Endothelial cell of umbilical vein (primary cell): ENCODE measurements around the gene LRRK1. TPM values are rescaled to one million over a fixed set of nuclear protein-coding genes. Genes with fewer than 3 reads are reported as not detected.

Experiments
- BruUV-seq: library from RNA; stranded (reverse); fragments of 400-500 nt; replicated peaks from 2 replicates; lab custom pipeline; 2021; lab: Mats Ljungman, UMichigan
- CTCF ChIA-PET: fragments of 300-600, 350-600 bp; sonication (Branson Sonifier 250); formaldehyde crosslinking; loops from one replicate; lab custom pipeline; 2021; ENCODE audit warnings: antibody characterized with exemption, inconsistent platforms; lab: Charles Lee
- POLR2A ChIA-PET: fragments of 300-600, 350-600 bp; sonication (Branson Sonifier 250); formaldehyde crosslinking; loops from one replicate; lab custom pipeline; 2021; ENCODE audit warnings: antibody characterized with exemption, inconsistent platforms; lab: Charles Lee
- DNase-seq: peaks from one replicate; pipeline ENCODE4 v3.0.0-alpha.2; 2011; ENCODE audit warnings: low read depth, low spot score
- FAIRE-seq: peaks from 2 replicates; lab custom pipeline; 2011; peaks lifted over from hg19 to GRCh38; lab: Jason Lieb, UNC
- H2AFZ ChIP-seq: 2 replicates; pipeline ENCODE4 v1.6.0; 2012; ENCODE audit warnings: low read depth, low read length, control low read depth, inconsistent platforms
- H3K27ac ChIP-seq: 2 replicates; pipeline ENCODE4 v1.5.1; 2011; ENCODE audit warnings: low read depth, mild to moderate bottlenecking, control low read depth, low read length, moderate library complexity; ENCODE audit not compliant: insufficient read depth
- H3K27me3 ChIP-seq, 2 experiments: 2 replicates each; pipeline versions ENCODE4 v1.6.0 to v1.6.1; 2011; ENCODE audit warnings: low read length in 2 of 2, mixed read lengths in 1 of 2; ENCODE audit not compliant: control insufficient read depth in 2 of 2, insufficient read depth in 2 of 2
- H3K36me3 ChIP-seq, 2 experiments: 2 replicates in 1 of 2; 3 replicates in 1 of 2; pipeline ENCODE4 v1.5.1; 2011; ENCODE audit warnings: low read length in 2 of 2, mild to moderate bottlenecking in 1 of 2, moderate library complexity in 1 of 2; ENCODE audit not compliant: control insufficient read depth in 2 of 2, insufficient read depth in 2 of 2; ENCODE audit errors: extremely low read depth in 1 of 2
- H3K4me1 ChIP-seq: 3 replicates; pipeline ENCODE4 v1.5.1; 2011; ENCODE audit warnings: mild to moderate bottlenecking, low read length; ENCODE audit not compliant: control insufficient read depth, insufficient read depth; ENCODE audit errors: extremely low read depth
- H3K4me2 ChIP-seq: 2 replicates; pipeline ENCODE4 v1.6.1; 2011; ENCODE audit warnings: low read length, control low read depth, mixed read lengths; ENCODE audit not compliant: insufficient read depth
- H3K4me3 ChIP-seq, 3 experiments: fragments of 200-600 bp in 1 of 3; sonication (generic), shearing (Covaris generic) in 1 of 3; replicated peaks in 1 of 3; 2 replicates each; pipeline ENCODE4 v1.5.1; 2011 to 2016; ENCODE audit warnings: control low read depth in 3 of 3, low read length in 3 of 3, mild to moderate bottlenecking in 2 of 3, inconsistent platforms in 1 of 3, low read depth in 1 of 3, moderate library complexity in 1 of 3; ENCODE audit not compliant: insufficient read depth in 1 of 3
- H3K79me2 ChIP-seq: 2 replicates; pipeline ENCODE4 v1.6.0; 2012; ENCODE audit warnings: low read length, inconsistent platforms; ENCODE audit not compliant: control insufficient read depth, insufficient read depth
- H3K9ac ChIP-seq: replicated peaks from 2 replicates; pipeline ENCODE3; 2011; ENCODE audit warnings: low read length, control low read depth; ENCODE audit not compliant: insufficient read depth; ENCODE audit errors: extremely low read depth
- H3K9me1 ChIP-seq: replicated peaks from 3 replicates; pipeline ENCODE4 v1.6.0; 2011; ENCODE audit warnings: mild to moderate bottlenecking, low read length; ENCODE audit not compliant: control insufficient read depth, insufficient read depth; ENCODE audit errors: extremely low read depth
- H3K9me3 ChIP-seq: replicated peaks from 2 replicates; pipeline ENCODE4 v1.5.1; 2012; ENCODE audit warnings: low read length, inconsistent platforms; ENCODE audit not compliant: control insufficient read depth, insufficient read depth
- H4K20me1 ChIP-seq: replicated peaks from 2 replicates; pipeline ENCODE3; 2011; ENCODE audit warnings: mild to moderate bottlenecking, low read length; ENCODE audit not compliant: control insufficient read depth, insufficient read depth; ENCODE audit errors: extremely low read depth
- CTCF ChIP-seq, 2 donors: IDR thresholded peaks; 1 replicate in 1 of 2; 2 replicates in 1 of 2; pipeline ENCODE4 v1.5.1; 2011; ENCODE audit warnings: low read length in 2 of 2, mild to moderate bottlenecking in 2 of 2, moderate library complexity in 2 of 2, control low read depth in 1 of 2, inconsistent platforms in 1 of 2, low read depth in 1 of 2; ENCODE audit not compliant: insufficient read depth in 1 of 2; ENCODE audit errors: extremely low read depth in 1 of 2
- EZH2 ChIP-seq: IDR thresholded peaks from 2 replicates; pipeline ENCODE4 v1.6.1; 2012; ENCODE audit warnings: borderline replicate concordance, low read depth, mild to moderate bottlenecking, moderate library complexity, low read length, inconsistent platforms; ENCODE audit not compliant: severe bottlenecking
- FOS ChIP-seq: IDR thresholded peaks from 2 replicates; pipeline ENCODE4 v1.6.1; 2011; ENCODE audit warnings: mild to moderate bottlenecking, low read length, moderate library complexity, borderline replicate concordance; ENCODE audit not compliant: insufficient read depth
- GATA2 ChIP-seq: IDR thresholded peaks from 2 replicates; pipeline ENCODE4 v1.7.0; 2011; ENCODE audit warnings: low read depth, mild to moderate bottlenecking, moderate library complexity, mixed read lengths, low read length; ENCODE audit not compliant: insufficient read length, insufficient read depth
- JUN ChIP-seq: IDR thresholded peaks from 2 replicates; pipeline ENCODE4 v1.6.1; 2011; ENCODE audit warnings: borderline replicate concordance, low read depth; ENCODE audit not compliant: insufficient read length, insufficient read depth
- MAX ChIP-seq: IDR thresholded peaks from 2 replicates; pipeline ENCODE4 v1.6.1; 2011; ENCODE audit not compliant: insufficient read depth, insufficient read length
- MYC ChIP-seq: IDR thresholded peaks from one replicate; pipeline ENCODE4 v1.6.1; 2011; ENCODE audit warnings: mild to moderate bottlenecking, low read depth, low read length
- POLR2A ChIP-seq: IDR thresholded peaks from 2 replicates; pipeline ENCODE4 v1.6.1; 2012; ENCODE audit warnings: low read depth, mild to moderate bottlenecking, control low read depth, low read length
- POLR2AphosphoS5 ChIP-seq: IDR thresholded peaks from 2 replicates; pipeline ENCODE4 v1.6.1; 2012; ENCODE audit warnings: low read depth, mild to moderate bottlenecking, control low read depth, low read length, moderate library complexity; ENCODE audit not compliant: insufficient read depth
- dilution Hi-C: fragments of 300-500 bp; cut with MboI; formaldehyde crosslinking; loops from one replicate; pipeline ENCODE4 v1.15.0; 2019; ENCODE audit warnings: low sequenced_read_pairs; ENCODE audit not compliant: extremely low pct_ligation_motif_present
- intact Hi-C: fragments of 100-400 bp; cut with micrococcal nuclease; formaldehyde crosslinking; loops from one replicate; pipeline ENCODE4 v1.10.0; 2022
- polyA plus RNA-seq, 4 experiments: library from polyadenylated mRNA; depleted of rRNA in 3 of 4; stranded (reverse) in 3 of 4; unstranded in 1 of 4; fragments of >200 nt; gene quantifications; 2 replicates each; pipeline versions ENCODE4 v1.2.1 to v1.2.3, GENCODE V29; 2011 to 2012; ENCODE audit warnings: missing spikeins in 1 of 4
- total RNA-seq: library from RNA; stranded (reverse); gene quantifications from 2 replicates; pipeline ENCODE4 v1.2.3, GENCODE V29; 2021

Gene LRRK1
- total and polyA plus RNA-seq, 2 donors (not counting 3 experiments of a cell fraction or from before 2014, with no cell fraction given): 11.0 to 22.1 TPM

- no peaks in the 10 kb centered on the region for H3K9me1 ChIP-seq
- no TSS peak for BruUV-seq
- POLR2A ChIA-PET: no interaction called here
- no peaks in the 10 kb centered on the region for H3K4me1 ChIP-seq
- TF ChIP-seq JUN (no peak), FOS (no peak), GATA2 (no peak), POLR2A (no peak), MYC (no peak), EZH2 (no peak), POLR2AphosphoS5 (no peak), CTCF (IDR thresholded peaks at IDR 0.05; ENCODE audit: extremely low read depth in 1 of 2, insufficient read depth in 1 of 2, low read depth in 1 of 2, low read length in 2 of 2) (no peak), MAX (no peak)
- H3K79me2 ChIP-seq: no peaks in the 10 kb centered on the region
- no peaks in the 10 kb centered on the region for H3K9me3 ChIP-seq
- H3K36me3 ChIP-seq: no peaks in the 10 kb centered on the region
- no peak overlapping the region for H3K27ac ChIP-seq
- FAIRE-seq (no peak), DNase-seq (no peak)
- no peak overlapping the region for H2AFZ ChIP-seq
- no peaks in the 10 kb centered on the region for H3K27me3 ChIP-seq
- no peak overlapping the region for H3K4me3 ChIP-seq
- CTCF ChIA-PET: no interaction called here
- H3K9ac ChIP-seq: no peak overlapping the region
- dilution Hi-C loops (no loop called here), intact Hi-C loops (no loop called here)
- no peak overlapping the region for H3K4me2 ChIP-seq
- no peaks in the 10 kb centered on the region for H4K20me1 ChIP-seq
Observed at GRCh38 chr15:100966997-100967396, 47.8 kb downstream of the LRRK1 start.
